ENCODE results near the gene CMC1. TPM values are rescaled to one million over a fixed set of nuclear protein-coding genes. Genes with fewer than 3 reads are reported as not detected.
A peak's percentile ranks its signal among the peaks of the same experiment; 100 is the strongest.
"Not testable (repeated sequence)": the region's sequence is repeated elsewhere in the genome, so short reads cannot be mapped to it uniquely, and the experiment has no call there.

CMC1 gene
- polyA plus RNA-seq, 1 donor from 2014 or later: 22.5 TPM

GRCh38 chr3:28267984-28268849 lies 26.8 kb downstream of the CMC1 start:
- H3K4me3 Mint-ChIP-seq: no peak overlapping the region
- no peak overlapping the region for H3K27ac Mint-ChIP-seq
- H3K4me1 Mint-ChIP-seq: peaks cover 0 to 10% (median 0%) of the 10 kb centered on the region in 3 donors
- H3K27me3 Mint-ChIP-seq: no peaks in the 10 kb centered on the region
- H3K9me3 Mint-ChIP-seq: peaks cover 8 to 13% (median 8%) of the 10 kb centered on the region in 3 donors
- H3K36me3 Mint-ChIP-seq: peaks cover 23% of the 10 kb centered on the region

GRCh38 chr3:28268989-28269388 lies 27.6 kb downstream of the CMC1 start:
- H3K4me3 Mint-ChIP-seq: no peak overlapping the region
- peaks cover 27% of the 10 kb centered on the region for H3K36me3 Mint-ChIP-seq
- peaks cover 8 to 20% (median 15%) of the 10 kb centered on the region in 3 donors for H3K9me3 Mint-ChIP-seq
- H3K27ac Mint-ChIP-seq: no peak overlapping the region
- H3K27me3 Mint-ChIP-seq: no peaks in the 10 kb centered on the region
- H3K4me1 Mint-ChIP-seq: peaks cover 0 to 10% (median 0%) of the 10 kb centered on the region in 3 donors

- H3K27ac Mint-ChIP-seq, H3K4me3 Mint-ChIP-seq, H3K27me3 Mint-ChIP-seq: not testable (repeated sequence)
- peaks cover 11 to 20% (median 15%) of the 10 kb centered on the region in 3 donors for H3K9me3 Mint-ChIP-seq
- peaks cover 26% of the 10 kb centered on the region for H3K36me3 Mint-ChIP-seq
- H3K4me1 Mint-ChIP-seq: peaks cover 0 to 14% (median 0%) of the 10 kb centered on the region in 3 donors
These were observed 28.5 kb downstream of the CMC1 start for GRCh38 chr3:28269884-28270283.

- peaks cover 28% of the 10 kb centered on the region for H3K36me3 Mint-ChIP-seq
- no peak overlapping the region for H3K27ac Mint-ChIP-seq
- peaks cover 0 to 20% (median 4%) of the 10 kb centered on the region in 3 donors for H3K4me1 Mint-ChIP-seq
- no peaks in the 10 kb centered on the region for H3K27me3 Mint-ChIP-seq
- H3K4me3 Mint-ChIP-seq: no peak overlapping the region
- H3K9me3 Mint-ChIP-seq: peaks cover 11 to 20% (median 15%) of the 10 kb centered on the region in 3 donors
These were observed 32.4 kb downstream of the CMC1 start for GRCh38 chr3:28273837-28274236.

- Mint-ChIP-seq H3K27me3 (no peaks in the 10 kb centered on the region), H3K36me3 (peaks cover 5% of the 10 kb centered on the region), H3K4me3 (no peak overlapping the region), H3K27ac (no peak overlapping the region), H3K4me1 (peaks cover 0 to 19% (median 5%) of the 10 kb centered on the region in 3 donors), H3K9me3 (peaks cover 0 to 2% (median under 1%) of the 10 kb centered on the region in 3 donors)
These were observed 37.5 kb downstream of the CMC1 start for GRCh38 chr3:28278918-28279317.

- H3K27me3 Mint-ChIP-seq: no peaks in the 10 kb centered on the region
- H3K27ac Mint-ChIP-seq: peak overlapping the region in 1 of 3 donors; percentile 76
- H3K9me3 Mint-ChIP-seq: no peaks in the 10 kb centered on the region
- no peak overlapping the region for H3K4me3 Mint-ChIP-seq
- H3K4me1 Mint-ChIP-seq: peaks cover 0 to 14% (median 5%) of the 10 kb centered on the region in 3 donors
- H3K36me3 Mint-ChIP-seq: peaks cover 2% of the 10 kb centered on the region
These were observed 38.4 kb downstream of the CMC1 start for GRCh38 chr3:28279770-28280169.

- Mint-ChIP-seq H3K27me3 (no peaks in the 10 kb centered on the region), H3K27ac (no peak overlapping the region), H3K36me3 (peaks cover 2% of the 10 kb centered on the region), H3K4me3 (no peak overlapping the region), H3K9me3 (no peaks in the 10 kb centered on the region), H3K4me1 (peaks cover 0 to 14% (median 5%) of the 10 kb centered on the region in 3 donors)
These were observed 39.4 kb downstream of the CMC1 start for GRCh38 chr3:28280781-28281180.

GRCh38 chr3:28286595-28286994 lies 45.2 kb downstream of the CMC1 start:
- Mint-ChIP-seq H3K36me3 (peaks cover 9% of the 10 kb centered on the region), H3K9me3 (peaks cover 0 to 3% (median 3%) of the 10 kb centered on the region in 3 donors), H3K27me3 (no peaks in the 10 kb centered on the region), H3K27ac (no peak overlapping the region), H3K4me1 (peaks cover 4 to 9% (median 6%) of the 10 kb centered on the region in 3 donors), H3K4me3 (no peak overlapping the region)

- Mint-ChIP-seq H3K27ac (no peak overlapping the region), H3K36me3 (peaks cover 9% of the 10 kb centered on the region), H3K4me1 (peaks cover 4 to 9% (median 6%) of the 10 kb centered on the region in 3 donors)
These were observed 45.6 kb downstream of the CMC1 start for GRCh38 chr3:28287046-28287445.

GRCh38 chr3:28290863-28291300 lies 49.5 kb downstream of the CMC1 start:
- Mint-ChIP-seq H3K4me3 (no peak overlapping the region), H3K27me3 (no peaks in the 10 kb centered on the region), H3K9me3 (peaks cover 0 to 3% (median 3%) of the 10 kb centered on the region in 3 donors), H3K27ac (no peak overlapping the region), H3K4me1 (peaks cover 2 to 13% (median 5%) of the 10 kb centered on the region in 3 donors), H3K36me3 (peaks cover 12% of the 10 kb centered on the region)

More at GRCh38 chr3:28287046-28287445, 45.6 kb downstream of the CMC1 start:
- H3K4me3 Mint-ChIP-seq: no peak overlapping the region
- no peaks in the 10 kb centered on the region for H3K27me3 Mint-ChIP-seq
- H3K9me3 Mint-ChIP-seq: peaks cover 0 to 3% (median 3%) of the 10 kb centered on the region in 3 donors

- Mint-ChIP-seq H3K27ac (no peak overlapping the region), H3K27me3 (no peaks in the 10 kb centered on the region), H3K36me3 (peaks cover 12% of the 10 kb centered on the region), H3K9me3 (peaks cover 0 to 3% (median 3%) of the 10 kb centered on the region in 3 donors), H3K4me1 (peaks cover 3 to 11% (median 5%) of the 10 kb centered on the region in 3 donors), H3K4me3 (no peak overlapping the region)
These were observed 50.2 kb downstream of the CMC1 start for GRCh38 chr3:28291577-28291976.

GRCh38 chr3:28292622-28293021 lies 51.2 kb downstream of the CMC1 start:
- peaks cover 2 to 5% (median 2%) of the 10 kb centered on the region in 3 donors for H3K4me1 Mint-ChIP-seq
- H3K27ac Mint-ChIP-seq: no peak overlapping the region
- H3K9me3 Mint-ChIP-seq: peaks cover 0 to 3% (median 3%) of the 10 kb centered on the region in 3 donors
- peaks cover 12% of the 10 kb centered on the region for H3K36me3 Mint-ChIP-seq
- no peak overlapping the region for H3K4me3 Mint-ChIP-seq
- H3K27me3 Mint-ChIP-seq: no peaks in the 10 kb centered on the region

GRCh38 chr3:28294667-28295413 lies 53.4 kb downstream of the CMC1 start:
- Mint-ChIP-seq H3K4me1 (peaks cover 2 to 5% (median 2%) of the 10 kb centered on the region in 3 donors), H3K9me3 (peaks cover 0 to 3% (median 3%) of the 10 kb centered on the region in 3 donors), H3K27me3 (no peaks in the 10 kb centered on the region), H3K4me3 (peak overlapping the region in 1 of 4 donors; percentile 5), H3K36me3 (peaks cover 10% of the 10 kb centered on the region), H3K27ac (peak overlapping the region in 1 of 3 donors; percentile 28)

GRCh38 chr3:28295898-28296490 lies 54.6 kb downstream of the CMC1 start:
- Mint-ChIP-seq H3K27ac (no peak overlapping the region), H3K4me3 (no peak overlapping the region), H3K4me1 (peaks cover 2 to 5% (median 2%) of the 10 kb centered on the region in 3 donors), H3K27me3 (no peaks in the 10 kb centered on the region), H3K9me3 (peaks cover 0 to under 1% (median 0%) of the 10 kb centered on the region in 3 donors), H3K36me3 (peaks cover 2% of the 10 kb centered on the region)

Measured in IgD-negative memory B cell (primary cell).